GM19193 (cell line): ENCODE results near the gene DENND2C.

Experiments
- POLR2A ChIP-seq: IDR thresholded peaks from 4 replicates; pipeline ENCODE4 v1.6.1; 2011; ENCODE audit not compliant: insufficient read depth, insufficient read length; ENCODE audit errors: extremely low read depth

Gene DENND2C, protein sequence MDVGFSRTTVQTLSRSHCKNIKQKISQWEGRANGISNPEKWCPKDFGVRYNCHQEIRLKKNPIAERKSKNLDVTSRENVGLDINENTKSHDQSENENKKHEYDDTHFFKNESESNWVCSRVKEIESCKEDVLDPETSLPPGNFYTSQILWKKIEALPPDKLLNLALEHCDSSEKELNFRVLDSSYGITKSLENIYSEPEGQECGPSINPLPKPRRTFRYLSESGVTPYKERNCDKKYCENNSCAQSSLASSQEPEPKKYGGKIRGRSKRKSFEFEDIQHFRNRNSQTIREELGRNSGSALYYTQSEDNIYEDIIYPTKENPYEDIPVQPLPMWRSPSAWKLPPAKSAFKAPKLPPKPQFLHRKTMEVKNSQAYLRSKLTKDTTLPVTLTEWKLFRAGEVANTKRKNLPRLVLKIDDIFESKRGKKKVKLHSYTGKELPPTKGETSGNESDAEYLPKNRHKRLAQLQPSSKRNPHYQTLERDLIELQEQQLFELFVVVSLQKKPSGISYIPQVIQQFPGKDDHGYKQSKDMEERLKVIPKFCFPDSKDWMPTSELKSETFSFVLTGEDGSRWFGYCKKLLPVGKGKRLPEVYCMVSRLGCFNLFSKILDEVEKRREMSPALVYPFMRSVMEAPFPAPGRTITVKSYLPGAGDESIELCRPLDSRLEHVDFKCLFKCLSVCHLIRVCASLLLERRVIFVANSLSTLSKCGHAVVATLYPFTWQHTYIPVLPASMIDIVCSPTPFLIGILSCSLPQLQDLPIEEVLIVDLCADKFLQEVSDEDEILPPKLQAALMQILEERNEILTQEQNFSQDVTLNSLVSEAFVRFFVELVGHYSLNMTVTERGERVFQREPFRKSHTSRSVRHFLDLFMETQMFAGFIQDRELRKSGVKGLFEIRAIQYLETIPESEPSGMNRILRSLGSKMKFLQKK

DNA sequence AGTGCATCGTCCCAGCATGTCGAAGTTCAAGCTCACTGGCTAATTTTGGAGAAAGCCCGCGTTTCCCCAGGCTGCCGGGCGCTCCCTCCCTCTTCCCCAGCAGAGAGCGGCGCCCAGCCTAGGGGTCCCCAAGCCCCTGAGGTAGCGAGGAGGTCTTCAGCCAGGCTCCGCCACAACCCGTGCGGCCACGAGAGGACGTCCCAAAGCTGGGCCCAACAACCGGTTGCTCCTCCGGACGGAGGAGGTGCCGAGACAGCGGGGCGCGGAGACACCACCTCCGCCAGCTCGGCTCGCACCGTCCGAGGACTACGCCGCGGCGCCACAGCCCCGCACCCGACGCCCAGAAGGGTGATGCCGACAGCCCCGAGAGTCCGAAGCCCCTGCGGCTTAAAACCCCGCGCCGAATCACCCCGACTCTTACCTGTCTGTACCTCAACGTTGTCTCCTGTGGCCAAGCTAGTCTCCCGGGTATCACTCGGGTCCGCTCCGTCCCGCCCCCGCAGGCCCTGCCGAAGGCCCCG lies at the start of gene DENND2C:
DENND2C (minus strand) TSS at position 488 of the 521 bp plus-strand sequence. CDS start 44,065 bp downstream, outside the sequence.
- TF ChIP-seq POLR2A: no peak

DNA sequence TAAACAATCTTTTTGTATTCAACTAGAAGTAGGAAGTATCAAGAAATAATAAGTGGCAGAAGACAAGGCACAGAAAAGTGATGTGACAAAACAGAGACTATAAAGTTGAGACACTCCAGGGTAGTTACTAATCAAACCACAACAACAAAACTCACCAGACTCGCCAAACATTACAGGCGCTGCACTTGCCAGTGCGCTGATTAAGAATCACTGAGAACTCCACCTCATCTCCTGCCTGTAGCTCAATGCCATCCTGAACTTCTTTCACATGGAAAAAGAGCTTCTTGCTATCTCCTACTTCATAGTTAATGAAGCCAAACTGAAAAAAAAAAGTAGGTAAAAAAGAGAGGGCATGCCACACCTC lies 49.6 kb upstream of the DENND2C start:
- no peak for TF ChIP-seq POLR2A

DNA sequence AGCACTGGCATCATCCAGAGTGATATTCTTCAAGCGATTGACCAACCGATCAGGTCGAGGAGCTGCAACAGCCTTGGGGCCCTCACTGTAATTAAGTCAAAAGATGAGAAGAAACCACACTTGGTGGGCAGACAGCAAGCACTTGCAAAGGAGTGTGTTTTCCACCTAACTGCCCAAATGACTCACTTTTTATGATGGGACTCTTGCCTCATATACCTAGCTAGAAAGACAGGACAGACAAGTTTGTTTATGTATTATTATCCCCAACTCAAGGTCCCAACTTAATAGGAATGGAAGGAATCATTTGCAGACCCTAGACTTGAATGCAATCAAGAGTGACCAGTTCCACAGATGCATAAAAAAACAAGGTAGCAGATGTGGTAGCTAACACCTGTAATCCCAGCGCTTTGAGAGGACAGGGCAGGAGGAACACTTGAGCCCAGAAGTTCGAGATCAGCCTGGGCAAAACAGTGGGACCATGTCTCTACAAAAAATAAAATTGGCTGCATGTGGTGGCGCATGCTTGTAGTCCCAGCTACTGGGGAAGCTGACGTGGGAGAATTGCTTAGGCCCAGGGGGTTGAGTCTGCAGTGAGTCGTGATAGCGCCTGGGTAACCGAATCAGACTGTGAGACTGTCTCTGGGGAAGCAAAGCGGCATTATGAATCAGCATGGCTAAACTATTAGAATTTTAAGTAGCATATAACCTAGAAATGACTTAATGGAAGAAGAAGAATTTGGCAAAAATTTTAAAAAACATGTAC lies 49.0 kb upstream of the DENND2C start:
- TF ChIP-seq POLR2A: no peak

DNA sequence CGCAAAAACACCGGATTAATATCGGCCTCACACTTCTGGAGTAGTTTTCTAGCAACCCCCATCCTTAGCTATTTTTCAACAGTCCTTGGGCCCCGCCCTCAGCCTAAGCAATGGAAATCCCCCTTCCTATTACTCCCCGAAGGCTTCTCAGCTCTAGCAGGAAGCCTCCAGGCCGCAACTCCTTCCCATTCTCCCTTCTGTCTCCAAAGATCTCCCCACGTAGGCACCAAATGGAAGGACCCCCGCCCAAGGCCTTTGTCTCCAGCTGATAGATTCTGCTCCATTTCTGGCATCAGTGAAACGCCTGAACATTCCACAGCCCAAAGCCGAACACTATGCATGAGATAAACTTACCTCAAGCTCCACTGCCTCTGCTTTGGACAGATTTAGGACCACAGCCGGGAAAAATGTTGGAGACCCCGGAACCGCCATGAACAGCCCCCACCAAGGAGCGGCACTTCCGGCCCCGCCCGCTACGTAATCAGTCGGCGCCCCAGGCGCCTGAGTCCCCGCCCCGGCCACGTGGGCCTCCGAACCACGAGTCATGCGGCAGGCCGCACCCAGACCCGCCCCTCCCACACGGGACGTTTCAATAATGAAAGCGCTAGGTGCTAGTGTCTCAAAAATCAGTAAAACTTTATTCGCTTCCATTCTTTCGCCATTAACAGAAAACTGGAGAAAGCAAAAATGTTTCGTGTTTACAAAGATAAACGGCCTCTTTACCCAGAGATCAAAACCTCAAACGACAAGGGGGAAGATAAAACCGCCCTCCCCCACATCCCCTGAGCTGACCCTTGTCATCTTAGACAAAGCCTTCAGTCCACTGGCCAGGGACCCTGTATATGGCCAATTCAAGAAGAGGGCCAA lies 46.7 kb upstream of the DENND2C start, which contains the start of gene NRAS:
NRAS (minus strand) TSS at position 468 of the 867 bp plus-strand sequence. CDS start 611 bp downstream, outside the sequence.
- peak; percentile 84 for TF ChIP-seq POLR2A

DNA sequence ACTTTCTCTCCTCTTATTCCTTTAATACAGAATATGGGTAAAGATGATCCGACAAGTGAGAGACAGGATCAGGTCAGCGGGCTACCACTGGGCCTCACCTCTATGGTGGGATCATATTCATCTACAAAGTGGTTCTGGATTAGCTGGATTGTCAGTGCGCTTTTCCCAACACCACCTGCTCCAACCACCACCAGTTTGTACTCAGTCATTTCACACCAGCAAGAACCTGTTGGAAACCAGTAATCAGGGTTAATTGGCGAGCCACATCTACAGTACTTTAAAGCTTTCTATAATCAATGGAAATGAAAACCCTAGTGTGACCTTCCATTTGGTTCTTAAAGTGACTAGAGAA lies 46.1 kb upstream of the DENND2C start:
- TF ChIP-seq POLR2A: no peak

DNA sequence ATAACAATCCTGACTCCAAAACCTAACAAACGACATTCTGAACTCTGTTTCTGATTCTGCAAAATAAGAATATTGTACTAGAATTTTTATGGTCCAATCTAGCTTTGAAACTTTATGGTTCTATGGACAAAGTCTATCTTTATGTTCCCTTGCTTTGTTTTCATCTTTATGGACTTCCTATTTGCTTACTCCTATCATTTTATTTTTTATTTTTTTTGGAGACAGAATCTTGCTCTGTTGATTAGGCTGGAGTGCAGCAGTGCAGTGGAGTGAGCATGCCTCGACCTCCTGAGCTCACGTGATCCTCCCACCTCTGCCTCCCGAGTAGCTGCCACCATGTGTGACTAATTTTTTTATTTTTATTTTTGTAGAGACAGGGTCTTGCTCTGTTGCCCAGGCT lies 43.1 kb upstream of the DENND2C start:
- TF ChIP-seq POLR2A: no peak

DNA sequence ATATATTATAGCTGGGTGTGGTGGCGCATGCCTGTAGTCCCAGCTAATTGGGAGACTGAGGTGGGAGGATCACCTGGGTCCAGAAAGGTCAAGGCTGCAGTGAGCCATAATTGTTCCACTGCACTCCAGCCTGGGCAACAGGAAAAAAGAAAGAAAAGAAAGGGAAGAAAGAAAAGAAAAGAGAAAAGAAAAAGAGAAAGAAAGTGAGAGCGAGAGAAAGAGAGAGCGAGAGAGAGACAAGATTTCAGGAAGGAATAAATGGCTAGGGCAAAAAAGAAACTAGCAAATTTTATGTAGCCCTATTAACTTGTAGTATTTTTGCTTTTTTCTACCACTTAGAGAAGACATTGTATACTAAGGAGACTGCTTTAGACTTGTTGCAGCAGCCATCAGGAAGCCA lies 40.5 kb upstream of the DENND2C start:
- no peak for TF ChIP-seq POLR2A

DNA sequence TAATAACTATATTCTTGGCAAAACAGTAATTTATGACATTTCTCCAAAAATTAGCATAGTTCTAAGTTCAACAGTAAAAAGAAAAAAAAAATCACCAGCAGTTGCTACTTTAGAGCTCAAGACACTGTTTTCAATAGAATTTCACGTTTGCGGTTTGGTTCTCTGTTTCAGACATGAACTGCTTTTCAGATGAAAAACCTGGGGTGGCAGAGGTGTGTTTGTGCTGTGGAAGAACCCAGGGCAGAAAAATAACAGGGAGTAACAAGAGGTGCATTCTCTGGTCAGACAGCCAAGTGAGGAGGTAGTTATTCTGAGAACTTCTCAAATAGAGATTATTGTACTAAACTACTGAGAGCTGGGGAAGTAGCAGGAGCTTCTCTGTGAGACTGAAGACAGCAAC lies 37.8 kb upstream of the DENND2C start:
- TF ChIP-seq POLR2A: no peak

DNA sequence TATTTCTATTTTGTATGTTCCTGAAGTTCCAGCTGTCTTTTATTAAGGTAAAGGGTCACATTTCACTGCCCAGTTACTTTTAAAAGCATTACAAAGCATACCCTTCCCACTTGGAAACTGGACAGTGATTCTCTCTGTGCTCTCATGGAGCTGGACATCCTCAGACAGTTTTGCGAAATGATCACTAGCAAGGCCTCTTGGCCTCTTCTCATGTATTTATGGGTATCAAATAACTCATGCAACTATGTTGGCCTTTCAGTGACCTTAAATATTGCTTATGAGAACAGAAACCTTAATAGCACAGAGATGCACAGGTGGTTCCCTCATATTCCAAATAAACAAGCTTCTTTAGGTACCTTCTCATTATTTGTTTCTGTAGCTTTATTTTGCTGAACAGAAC lies 33.4 kb upstream of the DENND2C start:
- TF ChIP-seq POLR2A: no peak

DNA sequence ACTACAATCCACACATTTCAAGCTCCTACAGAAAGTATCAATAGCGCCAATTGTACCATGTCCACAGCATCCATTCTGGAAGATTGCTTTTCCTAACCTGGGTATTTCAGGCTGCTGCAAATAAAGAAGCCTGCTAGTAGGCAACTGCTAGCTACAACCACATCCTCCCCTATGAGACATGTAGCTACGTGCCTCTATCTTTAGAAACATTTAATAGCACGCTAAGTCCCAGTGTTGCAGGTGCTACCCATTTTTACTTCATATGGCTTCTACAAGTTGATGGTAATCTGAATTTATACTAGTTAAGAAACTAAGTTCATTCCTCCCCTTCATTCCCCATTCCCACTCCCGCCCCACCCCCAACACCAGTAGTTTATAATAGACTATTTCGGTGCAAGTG lies 32.9 kb upstream of the DENND2C start:
- no peak for TF ChIP-seq POLR2A

DNA sequence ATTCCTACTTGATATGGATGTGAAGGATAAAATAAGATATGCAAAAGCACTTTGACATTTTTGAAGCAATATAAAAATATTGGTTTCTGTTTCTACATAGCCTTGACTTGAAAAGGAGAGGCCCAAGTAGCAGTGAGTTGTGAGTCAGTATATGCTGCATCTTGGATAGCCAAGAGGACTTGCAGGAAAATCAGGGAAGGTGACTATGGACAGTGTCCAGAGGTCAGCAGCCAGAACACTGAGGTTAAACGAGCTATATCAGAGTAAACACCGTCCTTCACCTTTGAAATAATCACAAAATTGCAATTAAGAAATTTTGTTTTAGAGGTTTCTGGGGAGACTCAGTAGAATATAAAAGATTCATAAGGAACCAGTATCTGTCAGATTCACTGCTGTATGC lies 32.1 kb upstream of the DENND2C start:
- no peak for TF ChIP-seq POLR2A

DNA sequence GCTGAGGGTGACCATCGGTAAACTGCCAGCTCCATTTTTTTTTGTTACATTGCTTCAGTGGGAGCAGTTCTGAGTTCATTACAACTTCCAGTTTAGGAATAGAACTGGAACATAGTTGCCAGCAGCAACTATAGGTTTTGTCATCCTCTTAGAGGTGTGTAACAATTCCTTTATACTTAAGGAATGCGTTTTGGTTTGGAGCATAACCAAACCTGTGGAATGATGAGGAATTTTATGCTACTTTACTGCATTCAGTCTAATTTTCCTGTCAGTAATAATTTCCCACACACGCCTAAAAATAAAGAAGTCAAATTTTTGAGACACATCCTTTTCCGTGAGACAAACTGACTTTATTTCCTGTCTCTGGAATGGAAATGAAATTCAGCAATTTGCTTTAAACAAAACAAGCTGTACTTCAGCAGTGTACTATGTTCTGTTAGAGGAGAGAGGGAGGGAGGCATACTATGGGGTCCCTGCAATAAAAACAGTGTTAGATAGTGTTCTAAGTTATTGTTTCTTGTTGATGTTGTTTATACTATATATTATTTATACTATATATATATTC lies 30.3 kb upstream of the DENND2C start:
- TF ChIP-seq POLR2A: no peak

DNA sequence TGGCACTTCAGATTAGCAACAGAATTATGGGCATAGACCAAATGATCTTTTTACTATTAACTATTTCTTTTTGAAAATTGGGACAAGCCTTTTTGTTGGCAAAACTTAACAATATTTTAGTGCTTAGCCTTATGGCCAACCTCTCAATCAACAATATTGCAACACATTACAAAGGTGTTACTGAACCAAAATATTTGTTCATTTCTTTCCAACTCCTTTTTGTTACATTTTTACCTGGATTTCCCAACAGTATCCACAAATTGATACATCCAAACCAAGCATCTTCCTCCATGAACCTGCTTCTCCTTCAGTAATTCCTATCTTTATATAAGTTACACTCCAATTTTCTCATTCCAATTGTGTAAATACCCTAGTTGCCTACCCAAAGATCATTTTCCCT lies 27.0 kb upstream of the DENND2C start:
- no peak for TF ChIP-seq POLR2A
